Liver (tissue), 9 donors: ENCODE results near the gene HGFAC. TPM values are rescaled to one million over a fixed set of nuclear protein-coding genes. Genes with fewer than 3 reads are reported as not detected.

Source experiments
- DNase-seq: peaks from one replicate; pipeline ENCODE4 v3.0.0-alpha.2; 2017; ENCODE audit warnings: low spot score
- H3K27ac ChIP-seq, 2 donors: one replicate each; pipeline ENCODE4 v1.7.0; 2013; ENCODE audit warnings: inconsistent platforms in 2 of 2, low read length in 2 of 2, control low read depth in 1 of 2, low read depth in 1 of 2, mild to moderate bottlenecking in 1 of 2
- H3K27me3 ChIP-seq, 4 donors: one replicate each; pipeline versions ENCODE4 v1.6.1 to v1.7.0; 2013; ENCODE audit warnings: low read length in 3 of 4, inconsistent platforms in 1 of 4, mild to moderate bottlenecking in 1 of 4, moderate library complexity in 1 of 4; ENCODE audit not compliant: control insufficient read depth in 4 of 4, insufficient read depth in 4 of 4
- H3K36me3 ChIP-seq, 4 donors: one replicate each; pipeline versions ENCODE4 v1.6.1 to v1.7.0; 2013; ENCODE audit warnings: low read length in 3 of 4, mild to moderate bottlenecking in 3 of 4, low read depth in 1 of 4, moderate library complexity in 1 of 4; ENCODE audit not compliant: control insufficient read depth in 4 of 4, insufficient read depth in 3 of 4
- H3K4me1 ChIP-seq, 4 donors: one replicate each; pipeline versions ENCODE4 v1.6.1 to v1.7.0; 2013; ENCODE audit warnings: low read length in 3 of 4, mild to moderate bottlenecking in 3 of 4, moderate library complexity in 1 of 4; ENCODE audit not compliant: control insufficient read depth in 4 of 4, insufficient read depth in 4 of 4
- H3K4me3 ChIP-seq, 3 donors: one replicate each; pipeline versions ENCODE4 v1.6.1 to v1.7.0; 2013; ENCODE audit warnings: low read length in 3 of 3, control low read depth in 1 of 3, low read depth in 1 of 3, mild to moderate bottlenecking in 1 of 3
- H3K9ac ChIP-seq, 2 donors: one replicate each; pipeline ENCODE4 v1.7.0; 2013; ENCODE audit warnings: low read length in 2 of 2, mild to moderate bottlenecking in 2 of 2, moderate library complexity in 2 of 2, control low read depth in 1 of 2, low read depth in 1 of 2
- H3K9me3 ChIP-seq, 4 donors: one replicate each; pipeline versions ENCODE4 v1.6.1 to v1.7.0; 2013; ENCODE audit warnings: low read length in 3 of 4; ENCODE audit not compliant: control insufficient read depth in 4 of 4
- EGR1 ChIP-seq, 2 donors: IDR thresholded peaks; 2 replicates each; pipeline ENCODE4 v1.6.1; 2016 to 2018; ENCODE audit warnings: antibody characterized with exemption in 2 of 2, low read depth in 2 of 2
- FOXA1 ChIP-seq: IDR thresholded peaks from 2 replicates; pipeline ENCODE4 v1.6.1; 2016; ENCODE audit warnings: antibody characterized with exemption
- FOXA2 ChIP-seq: IDR thresholded peaks from 2 replicates; pipeline ENCODE4 v1.6.1; 2016; ENCODE audit warnings: antibody characterized with exemption
- GABPA ChIP-seq, 2 donors: IDR thresholded peaks in 1 of 2; conservative IDR thresholded peaks in 1 of 2; 2 replicates each; pipeline ENCODE4 v1.6.1; 2016; ENCODE audit warnings: antibody characterized with exemption in 2 of 2, mild to moderate bottlenecking in 1 of 2, moderate library complexity in 1 of 2
- HNF4A ChIP-seq, 2 donors: conservative IDR thresholded peaks; 2 replicates each; pipeline ENCODE4 v1.6.1; 2016; ENCODE audit warnings: antibody characterized with exemption in 2 of 2, mild to moderate bottlenecking in 2 of 2
- HNF4G ChIP-seq: IDR thresholded peaks from 2 replicates; pipeline ENCODE4 v1.6.1; 2016; ENCODE audit warnings: antibody characterized with exemption
- NR2F2 ChIP-seq: IDR thresholded peaks from 2 replicates; pipeline ENCODE4 v1.6.1; 2016; ENCODE audit warnings: antibody characterized with exemption
- RAD21 ChIP-seq, 2 donors: IDR thresholded peaks; 2 replicates each; pipeline ENCODE4 v1.6.1; 2016; ENCODE audit warnings: antibody characterized with exemption in 2 of 2, mild to moderate bottlenecking in 2 of 2
- RXRA ChIP-seq, 2 donors: IDR thresholded peaks; 2 replicates each; pipeline ENCODE4 v1.6.1; 2017 to 2018; ENCODE audit warnings: antibody characterized with exemption in 2 of 2, mild to moderate bottlenecking in 1 of 2
- SP1 ChIP-seq: IDR thresholded peaks from 2 replicates; pipeline ENCODE4 v1.6.1; 2018; ENCODE audit warnings: antibody characterized with exemption, mild to moderate bottlenecking
- TAF1 ChIP-seq: conservative IDR thresholded peaks from 2 replicates; pipeline ENCODE4 v1.6.1; 2016; ENCODE audit warnings: antibody characterized with exemption, mild to moderate bottlenecking
- YY1 ChIP-seq: IDR thresholded peaks from 2 replicates; pipeline ENCODE4 v1.6.1; 2016; ENCODE audit warnings: antibody characterized with exemption, mild to moderate bottlenecking
- WGBS: extraction: QIAGEN DNeasy Blood & Tissue Kit; methylation state at CpG from one replicate; pipeline ENCODE4 v1.1.7; 2013; 5-methylcytosine and 5-hydroxymethylcytosine counted together
- polyA plus RNA-seq, 2 donors: library from polyadenylated mRNA; stranded (reverse) in 1 of 2; unstranded in 1 of 2; fragments of 200-250 nt in 1 of 2; fragments of >200 nt in 1 of 2; fragmentation: Nextera tagmentation in 1 of 2; extraction: Ambion mirVana in 1 of 2; gene quantifications; one replicate each; pipeline versions ENCODE4 v1.2.1 to v1.2.3, GENCODE V29; 2013 to 2015
- total RNA-seq, 2 donors: library from RNA; depleted of rRNA; stranded (reverse); fragments of >200 nt; gene quantifications; one replicate each; pipeline ENCODE4 v1.2.3, GENCODE V29; 2014
- TF ChIP-seq, protein P1 (sequence below): IDR thresholded peaks from 2 replicates; pipeline ENCODE4 v1.6.1; 2016; ENCODE audit warnings: antibody characterized with exemption
- TF ChIP-seq, protein P2 (sequence below): IDR thresholded peaks from 2 replicates; pipeline ENCODE4 v1.6.1; 2016; ENCODE audit warnings: antibody characterized with exemption
- TF ChIP-seq, protein P3 (sequence below): IDR thresholded peaks from 2 replicates; pipeline ENCODE4 v1.6.1; 2016; ENCODE audit warnings: antibody characterized with exemption, mild to moderate bottlenecking
- TF ChIP-seq, protein P4 (sequence below): fragments of 150-350 bp; IDR thresholded peaks from 2 replicates; pipeline ENCODE4 v1.5.1; 2017; ENCODE audit warnings: improper control_type of control experiment, low read depth, low read length; ENCODE audit not compliant: missing input control
- TF ChIP-seq, protein P5 (sequence below): IDR thresholded peaks from 2 replicates; pipeline ENCODE4 v1.6.1; 2016; ENCODE audit warnings: antibody characterized with exemption
- donor health status: healthy.
- donor health status: healthy.
- donor health status: healthy.
- donor health status: healthy.
- donor health status: healthy.

HGFAC gene
- total and polyA plus RNA-seq, 4 donors = 23.3 to 133 (median 82.7) TPM

DNA sequence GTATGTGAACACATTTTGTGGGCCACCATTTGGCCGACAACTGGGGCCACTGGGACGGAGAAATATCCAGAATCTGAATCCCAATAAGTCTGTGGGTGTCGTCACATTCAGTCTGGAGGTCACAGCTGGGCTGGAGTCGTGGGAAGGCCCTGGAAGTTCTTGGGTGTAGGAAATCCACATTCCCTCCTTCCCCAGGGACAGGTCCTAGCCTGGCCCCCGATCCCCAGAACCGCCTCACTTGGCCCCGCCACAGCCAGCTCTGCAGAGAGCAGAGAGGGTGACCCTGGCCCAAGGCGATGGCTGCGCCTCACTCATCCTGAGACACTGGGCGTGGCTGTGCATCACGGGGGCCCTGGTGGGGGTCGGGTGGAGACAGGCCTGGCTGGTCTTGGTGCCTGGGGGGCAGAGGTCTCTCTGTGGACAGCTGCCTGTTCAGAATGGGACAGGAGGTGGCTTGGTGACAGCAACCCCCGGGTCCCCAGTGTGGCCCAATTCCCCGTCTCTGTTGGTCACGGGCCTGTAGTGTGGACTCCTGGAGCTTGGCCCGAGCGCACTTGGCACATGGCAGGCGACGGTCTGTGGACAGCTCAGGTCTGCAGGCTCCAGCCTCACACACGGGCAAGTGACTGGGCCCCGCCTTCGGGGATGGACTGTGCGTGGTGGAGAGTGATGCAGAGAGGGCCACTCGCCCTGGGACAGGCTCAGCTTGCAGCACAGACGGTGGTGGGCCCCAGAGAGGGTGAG, 37.8 kb downstream of the HGFAC start:
- H3K36me3 ChIP-seq = no peaks in the 10 kb centered on the region
- H3K9ac ChIP-seq = no peak overlapping the region
- no peak overlapping the region for H3K27ac ChIP-seq
- H3K27me3 ChIP-seq = no peaks in the 10 kb centered on the region
- WGBS = 66% methylated on average over 25 of the region's 25 CpGs
- H3K4me1 ChIP-seq = peaks cover 0 to 8% (median 2%) of the 10 kb centered on the region in 4 donors
- H3K9me3 ChIP-seq = no peaks in the 10 kb centered on the region
- TF ChIP-seq SP1 = no peak
- no peak for TF ChIP-seq HNF4G
- no peak for TF ChIP-seq RAD21 (IDR thresholded peaks at IDR 0.05)
- TF ChIP-seq TAF1 = no peak
- no peak for TF ChIP-seq HNF4A (conservative IDR thresholded peaks at IDR 0.05)
- TF ChIP-seq FOXA1 = no peak
- TF ChIP-seq, protein P1, sequence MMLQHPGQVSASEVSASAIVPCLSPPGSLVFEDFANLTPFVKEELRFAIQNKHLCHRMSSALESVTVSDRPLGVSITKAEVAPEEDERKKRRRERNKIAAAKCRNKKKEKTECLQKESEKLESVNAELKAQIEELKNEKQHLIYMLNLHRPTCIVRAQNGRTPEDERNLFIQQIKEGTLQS = no peak
- TF ChIP-seq, protein P2, sequence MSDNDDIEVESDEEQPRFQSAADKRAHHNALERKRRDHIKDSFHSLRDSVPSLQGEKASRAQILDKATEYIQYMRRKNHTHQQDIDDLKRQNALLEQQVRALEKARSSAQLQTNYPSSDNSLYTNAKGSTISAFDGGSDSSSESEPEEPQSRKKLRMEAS = no peak
- TF ChIP-seq GABPA (IDR thresholded peaks at IDR 0.05 in 1 of 2, conservative IDR thresholded peaks at IDR 0.05 in 1 of 2) = no peak
- TF ChIP-seq, protein P3, sequence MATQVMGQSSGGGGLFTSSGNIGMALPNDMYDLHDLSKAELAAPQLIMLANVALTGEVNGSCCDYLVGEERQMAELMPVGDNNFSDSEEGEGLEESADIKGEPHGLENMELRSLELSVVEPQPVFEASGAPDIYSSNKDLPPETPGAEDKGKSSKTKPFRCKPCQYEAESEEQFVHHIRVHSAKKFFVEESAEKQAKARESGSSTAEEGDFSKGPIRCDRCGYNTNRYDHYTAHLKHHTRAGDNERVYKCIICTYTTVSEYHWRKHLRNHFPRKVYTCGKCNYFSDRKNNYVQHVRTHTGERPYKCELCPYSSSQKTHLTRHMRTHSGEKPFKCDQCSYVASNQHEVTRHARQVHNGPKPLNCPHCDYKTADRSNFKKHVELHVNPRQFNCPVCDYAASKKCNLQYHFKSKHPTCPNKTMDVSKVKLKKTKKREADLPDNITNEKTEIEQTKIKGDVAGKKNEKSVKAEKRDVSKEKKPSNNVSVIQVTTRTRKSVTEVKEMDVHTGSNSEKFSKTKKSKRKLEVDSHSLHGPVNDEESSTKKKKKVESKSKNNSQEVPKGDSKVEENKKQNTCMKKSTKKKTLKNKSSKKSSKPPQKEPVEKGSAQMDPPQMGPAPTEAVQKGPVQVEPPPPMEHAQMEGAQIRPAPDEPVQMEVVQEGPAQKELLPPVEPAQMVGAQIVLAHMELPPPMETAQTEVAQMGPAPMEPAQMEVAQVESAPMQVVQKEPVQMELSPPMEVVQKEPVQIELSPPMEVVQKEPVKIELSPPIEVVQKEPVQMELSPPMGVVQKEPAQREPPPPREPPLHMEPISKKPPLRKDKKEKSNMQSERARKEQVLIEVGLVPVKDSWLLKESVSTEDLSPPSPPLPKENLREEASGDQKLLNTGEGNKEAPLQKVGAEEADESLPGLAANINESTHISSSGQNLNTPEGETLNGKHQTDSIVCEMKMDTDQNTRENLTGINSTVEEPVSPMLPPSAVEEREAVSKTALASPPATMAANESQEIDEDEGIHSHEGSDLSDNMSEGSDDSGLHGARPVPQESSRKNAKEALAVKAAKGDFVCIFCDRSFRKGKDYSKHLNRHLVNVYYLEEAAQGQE = no peak
- TF ChIP-seq, protein P4, sequence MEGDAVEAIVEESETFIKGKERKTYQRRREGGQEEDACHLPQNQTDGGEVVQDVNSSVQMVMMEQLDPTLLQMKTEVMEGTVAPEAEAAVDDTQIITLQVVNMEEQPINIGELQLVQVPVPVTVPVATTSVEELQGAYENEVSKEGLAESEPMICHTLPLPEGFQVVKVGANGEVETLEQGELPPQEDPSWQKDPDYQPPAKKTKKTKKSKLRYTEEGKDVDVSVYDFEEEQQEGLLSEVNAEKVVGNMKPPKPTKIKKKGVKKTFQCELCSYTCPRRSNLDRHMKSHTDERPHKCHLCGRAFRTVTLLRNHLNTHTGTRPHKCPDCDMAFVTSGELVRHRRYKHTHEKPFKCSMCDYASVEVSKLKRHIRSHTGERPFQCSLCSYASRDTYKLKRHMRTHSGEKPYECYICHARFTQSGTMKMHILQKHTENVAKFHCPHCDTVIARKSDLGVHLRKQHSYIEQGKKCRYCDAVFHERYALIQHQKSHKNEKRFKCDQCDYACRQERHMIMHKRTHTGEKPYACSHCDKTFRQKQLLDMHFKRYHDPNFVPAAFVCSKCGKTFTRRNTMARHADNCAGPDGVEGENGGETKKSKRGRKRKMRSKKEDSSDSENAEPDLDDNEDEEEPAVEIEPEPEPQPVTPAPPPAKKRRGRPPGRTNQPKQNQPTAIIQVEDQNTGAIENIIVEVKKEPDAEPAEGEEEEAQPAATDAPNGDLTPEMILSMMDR = no peak
- TF ChIP-seq YY1 = no peak
- no peak for TF ChIP-seq EGR1 (IDR thresholded peaks at IDR 0.05; ENCODE audit: low read depth in 2 of 2)
- TF ChIP-seq FOXA2 = no peak
- TF ChIP-seq NR2F2 = no peak
- TF ChIP-seq, protein P5, sequence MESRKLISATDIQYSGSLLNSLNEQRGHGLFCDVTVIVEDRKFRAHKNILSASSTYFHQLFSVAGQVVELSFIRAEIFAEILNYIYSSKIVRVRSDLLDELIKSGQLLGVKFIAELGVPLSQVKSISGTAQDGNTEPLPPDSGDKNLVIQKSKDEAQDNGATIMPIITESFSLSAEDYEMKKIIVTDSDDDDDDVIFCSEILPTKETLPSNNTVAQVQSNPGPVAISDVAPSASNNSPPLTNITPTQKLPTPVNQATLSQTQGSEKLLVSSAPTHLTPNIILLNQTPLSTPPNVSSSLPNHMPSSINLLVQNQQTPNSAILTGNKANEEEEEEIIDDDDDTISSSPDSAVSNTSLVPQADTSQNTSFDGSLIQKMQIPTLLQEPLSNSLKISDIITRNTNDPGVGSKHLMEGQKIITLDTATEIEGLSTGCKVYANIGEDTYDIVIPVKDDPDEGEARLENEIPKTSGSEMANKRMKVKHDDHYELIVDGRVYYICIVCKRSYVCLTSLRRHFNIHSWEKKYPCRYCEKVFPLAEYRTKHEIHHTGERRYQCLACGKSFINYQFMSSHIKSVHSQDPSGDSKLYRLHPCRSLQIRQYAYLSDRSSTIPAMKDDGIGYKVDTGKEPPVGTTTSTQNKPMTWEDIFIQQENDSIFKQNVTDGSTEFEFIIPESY = no peak
- no peak for TF ChIP-seq RXRA (IDR thresholded peaks at IDR 0.05)
- no peak for DNase-seq
- no peak overlapping the region for H3K4me3 ChIP-seq
